ENCODE results near the gene PDCD2L.

DNA sequence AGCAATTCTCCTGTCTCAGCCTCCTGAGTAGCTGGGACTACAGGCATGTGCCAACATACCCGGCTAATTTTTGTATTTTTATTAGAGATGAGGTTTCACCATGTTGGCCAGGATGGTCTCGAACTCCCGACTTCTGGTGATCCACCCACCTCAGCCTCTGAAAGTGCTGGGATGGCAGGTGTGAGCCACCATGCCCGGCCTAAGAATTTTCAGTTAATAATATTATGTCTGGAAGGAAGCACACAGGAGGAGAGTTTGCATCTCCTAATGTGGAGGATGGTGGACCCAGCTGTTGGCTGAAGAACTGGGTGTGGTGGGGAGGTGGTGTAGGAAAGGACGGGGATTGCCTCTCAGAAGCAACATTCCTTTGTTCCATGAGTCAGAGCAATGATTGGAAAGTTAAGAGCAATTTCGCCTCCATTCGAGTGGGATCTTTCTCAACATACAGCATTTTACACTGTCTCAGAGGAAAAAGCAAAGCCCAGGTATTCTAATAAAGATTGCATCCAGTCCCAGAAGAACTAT lies 11.9 kb downstream of the PDCD2L start:
- no peak for TF ChIP-seq NFIC (IDR thresholded peaks at IDR 0.05)
- no peak for TF ChIP-seq TEAD1 (CRISPR knock-in tag; IDR thresholded peaks at IDR 0.05)
- no peak for TF ChIP-seq TAF1 (IDR thresholded peaks at IDR 0.05; ENCODE audit: control insufficient read depth, extremely low read depth, insufficient read depth, low read length, severe bottlenecking)
- TF ChIP-seq GTF2A2 (tag; IDR thresholded peaks at IDR 0.05) = no peak
- no peak for TF ChIP-seq FOXA1 (IDR thresholded peaks at IDR 0.05; ENCODE audit: borderline replicate concordance)

All from K562 (cell line).